HCT116 (cell line): ENCODE results near the gene ZDHHC16. TPM values are rescaled to one million over a fixed set of nuclear protein-coding genes. Genes with fewer than 3 reads are reported as not detected.

Experiments used
- ATAC-seq: fragments of 200-7000 bp; cut with Tn5 transposase; 2 replicates; pipeline ENCODE4 v1.9.1; 2020; ENCODE audit warnings: mild to moderate bottlenecking, moderate library complexity
- BruUV-seq: library from RNA; stranded (reverse); fragments of 400-500 nt; replicated peaks from 2 replicates; lab custom pipeline; 2021; lab: Mats Ljungman, UMichigan
- CTCF ChIA-PET: fragments of 300-600 bp; sonication (Branson Sonifier 250); formaldehyde crosslinking; loops from one replicate; lab custom pipeline; 2021; ENCODE audit warnings: antibody characterized with exemption; lab: Charles Lee
- POLR2A ChIA-PET: fragments of 300-600, 350-600 bp; sonication (Branson Sonifier 250); formaldehyde crosslinking; loops from one replicate; lab custom pipeline; 2021; ENCODE audit warnings: antibody characterized with exemption; lab: Charles Lee
- RAD21 ChIA-PET, 2 experiments: fragments of 300-600 bp; sonication (Branson Sonifier 250); formaldehyde crosslinking; loops; one replicate each; lab custom pipeline; 2023; ENCODE audit warnings: low total read pairs in 2 of 2; ENCODE audit not compliant: uncharacterized antibody in 2 of 2, unreplicated experiment in 2 of 2, low non-redundant PET in 1 of 2; lab: Charles Lee
- DNase-seq: peaks from one replicate; pipeline ENCODE4 v3.0.0-alpha.2; 2010; ENCODE audit warnings: low read depth, low spot score
- H2AFZ ChIP-seq: fragments of 200-600 bp; shearing (Covaris generic), sonication (generic); 2 replicates; pipeline ENCODE4 v1.6.1; 2017; ENCODE audit warnings: low read depth, mixed run types, mixed read lengths, antibody characterized with exemption, low read length; ENCODE audit not compliant: poor library complexity, severe bottlenecking
- H3K27ac ChIP-seq: 2 replicates; pipeline ENCODE4 v1.5.1; 2012; ENCODE audit warnings: low read depth, low read length
- H3K27me3 ChIP-seq: fragments of 200-600 bp; sonication (generic); 2 replicates; pipeline ENCODE4 v1.6.1; 2016; ENCODE audit warnings: mixed run types, low read length, mixed read lengths; ENCODE audit not compliant: insufficient read depth
- H3K36me3 ChIP-seq, 2 experiments: fragments of 200-500 bp in 1 of 2; fragments of 200-600 bp in 1 of 2; sonication (Bioruptor generic) in 1 of 2; sonication (generic) in 1 of 2; 2 replicates each; pipeline versions ENCODE4 v1.5.1 to v1.6.1; 2014 to 2016; ENCODE audit warnings: low read length in 2 of 2, inconsistent platforms in 1 of 2, mixed read lengths in 1 of 2, mixed run types in 1 of 2; ENCODE audit not compliant: insufficient read depth in 2 of 2, control insufficient read depth in 1 of 2
- H3K4me1 ChIP-seq, 2 experiments: fragments of 200-600 bp in 1 of 2; sonication (generic) in 1 of 2; 2 replicates each; pipeline versions ENCODE4 v1.5.1 to v1.6.1; 2012 to 2017; ENCODE audit warnings: low read length in 2 of 2, inconsistent platforms in 1 of 2, mild to moderate bottlenecking in 1 of 2, mixed read lengths in 1 of 2, mixed run types in 1 of 2, moderate library complexity in 1 of 2; ENCODE audit not compliant: insufficient read depth in 2 of 2, control insufficient read depth in 1 of 2
- H3K4me2 ChIP-seq: fragments of 200-600 bp; sonication (generic); 2 replicates; pipeline ENCODE4 v1.6.1; 2017; ENCODE audit warnings: mixed run types, low read length, mixed read lengths
- H3K4me3 ChIP-seq, 2 experiments: fragments of 200-600 bp in 1 of 2; sonication (generic) in 1 of 2; replicated peaks in 1 of 2; 2 replicates each; pipeline ENCODE4 v1.5.1; 2011 to 2016; ENCODE audit warnings: low read length in 2 of 2, control low read depth in 1 of 2, low read depth in 1 of 2, mild to moderate bottlenecking in 1 of 2, mixed read lengths in 1 of 2, mixed run types in 1 of 2
- H3K79me2 ChIP-seq: fragments of 200-600 bp; sonication (generic); 2 replicates; pipeline ENCODE4 v1.6.1; 2017; ENCODE audit warnings: mild to moderate bottlenecking, mixed run types, low read length, moderate library complexity, mixed read lengths; ENCODE audit not compliant: insufficient read depth
- H3K9ac ChIP-seq: fragments of 200-600 bp; sonication (generic); 2 replicates; pipeline ENCODE4 v1.6.1; 2016; ENCODE audit warnings: low read length, mixed read lengths
- H3K9me2 ChIP-seq: fragments of 200-600 bp; sonication (generic), shearing (Covaris generic); 2 replicates; pipeline ENCODE4 v1.6.1; 2017; ENCODE audit warnings: mixed run types, mild to moderate bottlenecking, moderate library complexity; ENCODE audit not compliant: insufficient read depth
- H3K9me3 ChIP-seq, 2 experiments: fragments of 200-500 bp in 1 of 2; fragments of 200-600 bp in 1 of 2; sonication (Bioruptor generic) in 1 of 2; sonication (generic) in 1 of 2; 2 replicates each; pipeline ENCODE4 v1.6.1; 2014 to 2017; ENCODE audit warnings: low read length in 2 of 2, mixed read lengths in 2 of 2, inconsistent platforms in 1 of 2, low read depth in 1 of 2, mild to moderate bottlenecking in 1 of 2, mixed run types in 1 of 2, moderate library complexity in 1 of 2; ENCODE audit not compliant: control insufficient read depth in 1 of 2, insufficient read depth in 1 of 2
- H4K20me1 ChIP-seq: fragments of 200-600 bp; sonication (generic), shearing (Covaris generic); 2 replicates; pipeline ENCODE4 v1.6.1; 2017; ENCODE audit warnings: mixed run types, mild to moderate bottlenecking, moderate library complexity; ENCODE audit not compliant: insufficient read depth
- ATF3 ChIP-seq: IDR thresholded peaks from 2 replicates; pipeline ENCODE4 v1.6.1; 2012
- CBX3 ChIP-seq: IDR thresholded peaks from 2 replicates; pipeline ENCODE4 v1.6.1; 2012; ENCODE audit warnings: low read depth
- CEBPB ChIP-seq: IDR thresholded peaks from 2 replicates; pipeline ENCODE4 v1.6.1; 2012; ENCODE audit warnings: low read depth
- ELF1 ChIP-seq: IDR thresholded peaks from 2 replicates; pipeline ENCODE4 v1.6.1; 2012; ENCODE audit warnings: low read depth, borderline replicate concordance
- EZH2phosphoT487 ChIP-seq: fragments of 200-600 bp; IDR thresholded peaks from 2 replicates; pipeline ENCODE4 v1.6.1; 2018; ENCODE audit warnings: antibody characterized with exemption, borderline replicate concordance
- JUND ChIP-seq: IDR thresholded peaks from 2 replicates; pipeline ENCODE4 v1.6.1; 2012
- POLR2AphosphoS5 ChIP-seq: IDR thresholded peaks from 2 replicates; pipeline ENCODE4 v1.6.1; 2011; ENCODE audit warnings: mild to moderate bottlenecking, low read depth, low read length, moderate library complexity
- RAD21 ChIP-seq: IDR thresholded peaks from 2 replicates; pipeline ENCODE4 v1.6.1; 2012; ENCODE audit warnings: low read depth, mild to moderate bottlenecking
- SRF ChIP-seq: IDR thresholded peaks from 2 replicates; pipeline ENCODE4 v1.6.1; 2012; ENCODE audit warnings: low read depth
- TCF7L2 ChIP-seq: IDR thresholded peaks from 2 replicates; pipeline ENCODE4 v1.7.0; 2011; ENCODE audit warnings: borderline replicate concordance, inconsistent platforms; ENCODE audit not compliant: insufficient read depth, insufficient read length; ENCODE audit errors: extremely low read depth
- YY1 ChIP-seq: IDR thresholded peaks from 2 replicates; pipeline ENCODE4 v1.6.1; 2011; ENCODE audit warnings: low read length, low read depth, moderate library complexity, mild to moderate bottlenecking; ENCODE audit not compliant: insufficient replicate concordance; ENCODE audit errors: extremely low read depth
- ZNF274 ChIP-seq: fragments of 200-500 bp; sonication (Bioruptor generic); IDR thresholded peaks from 2 replicates; pipeline ENCODE4 v1.6.1; 2014; ENCODE audit warnings: mild to moderate bottlenecking, low read depth, low read length, inconsistent platforms
- intact Hi-C: fragments of 100-400 bp; cut with micrococcal nuclease; formaldehyde crosslinking; loops from 2 replicates; pipeline ENCODE4 v1.10.0; 2022
- total RNA-seq: library from RNA; stranded (reverse); gene quantifications from one replicate; pipeline ENCODE4 v1.2.1, GENCODE V29; 2021; ENCODE audit not compliant: unreplicated experiment

ZDHHC16 gene
- total RNA-seq, 1 experiment from 2014 or later = 34.0 TPM

GRCh38 chr10:97401455-97401919 lies 44.5 kb upstream of the ZDHHC16 start:
- peaks cover 32% of the 10 kb centered on the region for H3K79me2 ChIP-seq
- H3K27ac ChIP-seq = no peak overlapping the region
- no TSS peak for BruUV-seq
- intact Hi-C loops = loop anchor here (1.0 kb wide), 1 partner anchor 25 kb away; the partner anchor contains the start of gene PGAM1
- peak overlapping the region; percentile 70 for H2AFZ ChIP-seq
- peaks cover 0 to 15% of the 10 kb centered on the region in 2 experiments; a peak in 2 of 4 replicates for H3K4me1 ChIP-seq
- ATAC-seq = no peak
- H3K27me3 ChIP-seq = no peaks in the 10 kb centered on the region
- H4K20me1 ChIP-seq = no peaks in the 10 kb centered on the region
- TF ChIP-seq RAD21 (no peak), JUND (no peak), CEBPB (no peak), ZNF274 (no peak), SRF (no peak), EZH2phosphoT487 (no peak), TCF7L2 (no peak), YY1 (no peak), CBX3 (no peak), POLR2AphosphoS5 (no peak), ELF1 (no peak), ATF3 (no peak)
- peak overlapping the region; percentile 89 for H3K4me2 ChIP-seq
- H3K9me2 ChIP-seq = no peaks in the 10 kb centered on the region
- ChIA-PET POLR2A (interaction anchor here (0.7 to 1.2 kb wide), 2 partner anchors 8 to 12 kb away, joined by 3 to 4 read pairs; no protein-coding TSS in a partner anchor), CTCF (interaction anchor here (1.2 to 1.5 kb wide), 5 partner anchors 10 to 211 kb away, joined by 3 to 5 read pairs (median 4); no protein-coding TSS in a partner anchor), RAD21 (no interaction called here)
- no peaks in the 10 kb centered on the region for H3K9me3 ChIP-seq
- H3K9ac ChIP-seq = peak overlapping the region; percentile 86
- H3K36me3 ChIP-seq = peaks cover 2 to 10% of the 10 kb centered on the region in 2 experiments; a peak in 3 of 4 replicates
- peak overlapping the region; percentile 64 to 80 for H3K4me3 ChIP-seq
- no peak for DNase-seq
